HEK293 (cell line): ENCODE data around the gene TAS2R40.

Experiments
- MEIS1 ChIP-seq: sonication (generic); formaldehyde crosslinking; IDR thresholded peaks from 2 replicates; pipeline ENCODE4 v1.8.1; 2022; ENCODE audit warnings: missing genetic modification reagents, mild to moderate bottlenecking, borderline replicate concordance
- RBAK ChIP-seq: fragments of 450-650 bp; formaldehyde crosslinking; IDR thresholded peaks from 2 replicates; pipeline ENCODE4 v1.5.1; 2016; ENCODE audit warnings: missing biosample characterization, missing genetic modification characterization
- TCF7L2 ChIP-seq: IDR thresholded peaks from 2 replicates; pipeline ENCODE4 v1.6.1; 2011; ENCODE audit warnings: low read depth, mild to moderate bottlenecking, inconsistent platforms, low read length, moderate library complexity, borderline replicate concordance
- ZNF777 ChIP-seq: fragments of 450-650 bp; formaldehyde crosslinking; IDR thresholded peaks from 2 replicates; pipeline ENCODE4 v1.5.1; 2017; ENCODE audit warnings: missing biosample characterization, missing genetic modification characterization, borderline replicate concordance
- ZNF785 ChIP-seq: fragments of 450-650 bp; formaldehyde crosslinking; IDR thresholded peaks from 2 replicates; pipeline ENCODE4 v1.5.1; 2016; ENCODE audit warnings: missing biosample characterization, missing genetic modification characterization
- TF ChIP-seq, protein P1 (sequence below): fragments of 450-650 bp; formaldehyde crosslinking; IDR thresholded peaks from 2 replicates; pipeline ENCODE4 v1.5.1; 2016; ENCODE audit warnings: missing biosample characterization, missing genetic modification characterization
- TF ChIP-seq, protein P2 (sequence below): sonication (generic); formaldehyde crosslinking; IDR thresholded peaks from 2 replicates; pipeline ENCODE4 v1.8.1; 2022; ENCODE audit warnings: mild to moderate bottlenecking, moderate library complexity, missing genetic modification reagents
- TF ChIP-seq, protein P3 (sequence below): fragments of 450-650 bp; formaldehyde crosslinking; IDR thresholded peaks from 2 replicates; pipeline ENCODE4 v1.5.1; 2016; ENCODE audit warnings: missing biosample characterization, missing genetic modification characterization

DNA sequence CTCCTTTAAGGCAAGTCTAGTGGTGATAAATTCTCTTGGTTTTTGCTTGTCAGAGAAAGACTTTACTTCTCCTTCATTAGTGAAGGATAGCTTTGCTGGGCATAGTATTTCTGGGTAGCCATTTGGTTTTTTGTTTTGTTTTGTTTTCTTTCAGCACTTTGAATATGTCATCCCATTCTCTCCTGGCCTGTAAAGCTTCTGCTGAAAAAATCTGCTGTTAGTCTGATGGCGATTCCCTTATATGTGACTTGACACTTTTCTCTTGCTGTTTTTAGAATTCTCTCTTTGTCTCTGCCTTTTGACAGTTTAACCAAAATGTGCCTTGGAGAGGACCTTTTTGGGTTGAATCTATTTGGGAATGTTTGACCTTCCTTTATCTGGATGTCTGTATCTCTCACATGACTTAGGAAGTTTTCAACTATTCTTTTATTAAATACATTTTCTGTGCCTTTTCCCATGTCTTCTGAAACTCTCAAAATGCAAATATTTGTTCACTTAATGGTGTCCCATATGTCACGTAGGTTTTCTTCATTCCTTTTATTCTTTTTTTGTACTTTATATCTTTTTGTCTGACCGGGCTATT, 14.7 kb downstream of the TAS2R40 start:
- TF ChIP-seq ZNF785 (tag by site-specific recombination): no peak
- no peak for TF ChIP-seq RBAK (tag by site-specific recombination)
- TF ChIP-seq, protein P1, sequence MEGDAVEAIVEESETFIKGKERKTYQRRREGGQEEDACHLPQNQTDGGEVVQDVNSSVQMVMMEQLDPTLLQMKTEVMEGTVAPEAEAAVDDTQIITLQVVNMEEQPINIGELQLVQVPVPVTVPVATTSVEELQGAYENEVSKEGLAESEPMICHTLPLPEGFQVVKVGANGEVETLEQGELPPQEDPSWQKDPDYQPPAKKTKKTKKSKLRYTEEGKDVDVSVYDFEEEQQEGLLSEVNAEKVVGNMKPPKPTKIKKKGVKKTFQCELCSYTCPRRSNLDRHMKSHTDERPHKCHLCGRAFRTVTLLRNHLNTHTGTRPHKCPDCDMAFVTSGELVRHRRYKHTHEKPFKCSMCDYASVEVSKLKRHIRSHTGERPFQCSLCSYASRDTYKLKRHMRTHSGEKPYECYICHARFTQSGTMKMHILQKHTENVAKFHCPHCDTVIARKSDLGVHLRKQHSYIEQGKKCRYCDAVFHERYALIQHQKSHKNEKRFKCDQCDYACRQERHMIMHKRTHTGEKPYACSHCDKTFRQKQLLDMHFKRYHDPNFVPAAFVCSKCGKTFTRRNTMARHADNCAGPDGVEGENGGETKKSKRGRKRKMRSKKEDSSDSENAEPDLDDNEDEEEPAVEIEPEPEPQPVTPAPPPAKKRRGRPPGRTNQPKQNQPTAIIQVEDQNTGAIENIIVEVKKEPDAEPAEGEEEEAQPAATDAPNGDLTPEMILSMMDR (tag by site-specific recombination): no peak
- TF ChIP-seq, protein P2, sequence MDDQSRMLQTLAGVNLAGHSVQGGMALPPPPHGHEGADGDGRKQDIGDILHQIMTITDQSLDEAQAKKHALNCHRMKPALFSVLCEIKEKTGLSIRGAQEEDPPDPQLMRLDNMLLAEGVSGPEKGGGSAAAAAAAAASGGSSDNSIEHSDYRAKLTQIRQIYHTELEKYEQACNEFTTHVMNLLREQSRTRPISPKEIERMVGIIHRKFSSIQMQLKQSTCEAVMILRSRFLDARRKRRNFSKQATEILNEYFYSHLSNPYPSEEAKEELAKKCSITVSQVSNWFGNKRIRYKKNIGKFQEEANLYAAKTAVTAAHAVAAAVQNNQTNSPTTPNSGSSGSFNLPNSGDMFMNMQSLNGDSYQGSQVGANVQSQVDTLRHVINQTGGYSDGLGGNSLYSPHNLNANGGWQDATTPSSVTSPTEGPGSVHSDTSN: no peak
- TF ChIP-seq, protein P3, sequence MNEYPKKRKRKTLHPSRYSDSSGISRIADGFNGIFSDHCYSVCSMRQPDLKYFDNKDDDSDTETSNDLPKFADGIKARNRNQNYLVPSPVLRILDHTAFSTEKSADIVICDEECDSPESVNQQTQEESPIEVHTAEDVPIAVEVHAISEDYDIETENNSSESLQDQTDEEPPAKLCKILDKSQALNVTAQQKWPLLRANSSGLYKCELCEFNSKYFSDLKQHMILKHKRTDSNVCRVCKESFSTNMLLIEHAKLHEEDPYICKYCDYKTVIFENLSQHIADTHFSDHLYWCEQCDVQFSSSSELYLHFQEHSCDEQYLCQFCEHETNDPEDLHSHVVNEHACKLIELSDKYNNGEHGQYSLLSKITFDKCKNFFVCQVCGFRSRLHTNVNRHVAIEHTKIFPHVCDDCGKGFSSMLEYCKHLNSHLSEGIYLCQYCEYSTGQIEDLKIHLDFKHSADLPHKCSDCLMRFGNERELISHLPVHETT: no peak
- TF ChIP-seq MEIS1: no peak
- no peak for TF ChIP-seq TCF7L2
- TF ChIP-seq ZNF777 (tag by site-specific recombination): no peak
